HEK293 (cell line): Measurements from ENCODE around the gene ACER3.

Experiments used
- CTCF ChIA-PET: fragments of 350-600 bp; formaldehyde crosslinking; extraction: SDS; loops from one replicate; lab custom pipeline; 2021; ENCODE audit warnings: antibody characterized with exemption; lab: Yijun Ruan, JAX
- POLR2A ChIA-PET: fragments of 300-600 bp; formaldehyde crosslinking; extraction: SDS; loops from one replicate; lab custom pipeline; 2020; ENCODE audit warnings: antibody characterized with exemption, inconsistent platforms; lab: Yijun Ruan, JAX
- H3K27ac ChIP-seq: fragments of 200-500 bp; sonication (Bioruptor generic); 2 replicates; pipeline ENCODE4 v1.5.1; 2014; ENCODE audit warnings: low read depth, low read length, control low read depth, inconsistent platforms; ENCODE audit errors: extremely low read depth
- H3K36me3 ChIP-seq, 2 experiments: fragments of 200-500 bp in 1 of 2; sonication (Bioruptor generic) in 1 of 2; 1 replicate in 1 of 2; 2 replicates in 1 of 2; pipeline ENCODE4 v1.5.1; 2014 to 2017; ENCODE audit warnings: inconsistent platforms in 2 of 2, low read length in 2 of 2; ENCODE audit not compliant: control insufficient read depth in 2 of 2, insufficient read depth in 1 of 2
- H3K4me1 ChIP-seq: fragments of 200-500 bp; sonication (Bioruptor generic); 2 replicates; pipeline ENCODE4 v1.5.1; 2014; ENCODE audit warnings: mild to moderate bottlenecking, low read length, inconsistent platforms; ENCODE audit not compliant: control insufficient read depth, insufficient read depth
- H3K4me3 ChIP-seq: 2 replicates; pipeline ENCODE4 v1.5.1; 2011; ENCODE audit warnings: low read depth, mild to moderate bottlenecking, control low read depth, low read length, moderate library complexity
- H3K9me3 ChIP-seq: fragments of 200-500 bp; sonication (Bioruptor generic); 2 replicates; pipeline ENCODE4 v1.5.1; 2014; ENCODE audit warnings: low read depth, low read length, inconsistent platforms; ENCODE audit not compliant: control insufficient read depth, insufficient read depth
- HIC1 ChIP-seq: fragments of 450-650 bp; formaldehyde crosslinking; IDR thresholded peaks from 2 replicates; pipeline ENCODE4 v1.5.1; 2016; ENCODE audit warnings: missing biosample characterization, missing genetic modification characterization
- KLF1 ChIP-seq: fragments of 450-650 bp; formaldehyde crosslinking; IDR thresholded peaks from 2 replicates; pipeline ENCODE4 v1.5.1; 2016; ENCODE audit warnings: missing biosample characterization, missing genetic modification characterization
- KLF16 ChIP-seq: fragments of 450-650 bp; formaldehyde crosslinking; IDR thresholded peaks from 2 replicates; pipeline ENCODE4 v1.5.1; 2017; ENCODE audit warnings: missing biosample characterization, missing genetic modification characterization
- MEIS1 ChIP-seq: sonication (generic); formaldehyde crosslinking; IDR thresholded peaks from 2 replicates; pipeline ENCODE4 v1.8.1; 2022; ENCODE audit warnings: missing genetic modification reagents, mild to moderate bottlenecking, borderline replicate concordance
- SETDB1 ChIP-seq: IDR thresholded peaks from one replicate; pipeline ENCODE4 v1.6.1; 2017; ENCODE audit warnings: mild to moderate bottlenecking, low read length, moderate library complexity, mixed read lengths; ENCODE audit not compliant: insufficient read length
- ZBTB21 ChIP-seq: fragments of 450-650 bp; formaldehyde crosslinking; IDR thresholded peaks from 2 replicates; pipeline ENCODE4 v1.5.1; 2017; ENCODE audit warnings: missing biosample characterization, missing genetic modification characterization
- ZNF223 ChIP-seq: fragments of 450-650 bp; formaldehyde crosslinking; IDR thresholded peaks from 2 replicates; pipeline ENCODE4 v1.5.1; 2016; ENCODE audit warnings: missing biosample characterization, missing genetic modification characterization
- ZNF341 ChIP-seq: fragments of 450-650 bp; formaldehyde crosslinking; IDR thresholded peaks from 2 replicates; pipeline ENCODE4; 2016; ENCODE audit warnings: low read depth, missing biosample characterization, missing genetic modification characterization
- ZNF354C ChIP-seq: fragments of 450-650 bp; formaldehyde crosslinking; IDR thresholded peaks from 2 replicates; pipeline ENCODE4 v1.5.1; 2016; ENCODE audit warnings: missing biosample characterization, missing genetic modification characterization, low read depth, borderline replicate concordance
- ZNF501 ChIP-seq: fragments of 450-650 bp; formaldehyde crosslinking; IDR thresholded peaks from 2 replicates; pipeline ENCODE4 v1.5.1; 2016; ENCODE audit warnings: missing biosample characterization, missing genetic modification characterization
- ZNF510 ChIP-seq: fragments of 450-650 bp; formaldehyde crosslinking; IDR thresholded peaks from 2 replicates; pipeline ENCODE4 v1.5.1; 2018; ENCODE audit warnings: mild to moderate bottlenecking, missing genetic modification characterization, missing biosample characterization; ENCODE audit not compliant: insufficient replicate concordance
- ZNF558 ChIP-seq: fragments of 450-650 bp; formaldehyde crosslinking; IDR thresholded peaks from 2 replicates; pipeline ENCODE4 v1.5.1; 2016; ENCODE audit warnings: missing biosample characterization, missing genetic modification characterization
- ZNF596 ChIP-seq: fragments of 450-650 bp; IDR thresholded peaks from 2 replicates; pipeline ENCODE4 v1.5.0; 2018; ENCODE audit warnings: missing biosample characterization, mild to moderate bottlenecking, missing genetic modification characterization, moderate library complexity
- ZNF837 ChIP-seq: fragments of 450-650 bp; formaldehyde crosslinking; IDR thresholded peaks from 2 replicates; pipeline ENCODE4 v1.5.1; 2016; ENCODE audit warnings: missing biosample characterization, missing genetic modification characterization
- ZSCAN5A ChIP-seq: fragments of 450-650 bp; formaldehyde crosslinking; IDR thresholded peaks from 2 replicates; pipeline ENCODE4 v1.5.1; 2016; ENCODE audit warnings: missing biosample characterization, missing genetic modification characterization
- TF ChIP-seq, protein P1 (sequence below): sonication (generic); formaldehyde crosslinking; IDR thresholded peaks from 2 replicates; pipeline ENCODE4 v1.8.1; 2022; ENCODE audit warnings: mild to moderate bottlenecking, moderate library complexity, missing genetic modification reagents
- TF ChIP-seq, protein P2 (sequence below): IDR thresholded peaks from 2 replicates; pipeline ENCODE4 v1.6.1; 2011; ENCODE audit warnings: mild to moderate bottlenecking, low read depth, low read length, borderline replicate concordance
- TF ChIP-seq, protein P3 (sequence below): fragments of 450-650 bp; formaldehyde crosslinking; IDR thresholded peaks from 2 replicates; pipeline ENCODE4 v1.5.1; 2016; ENCODE audit warnings: missing biosample characterization, missing genetic modification characterization
- TF ChIP-seq, protein P4 (sequence below): fragments of 450-650 bp; formaldehyde crosslinking; IDR thresholded peaks from 2 replicates; pipeline ENCODE4 v1.5.1; 2017; ENCODE audit warnings: missing biosample characterization, missing genetic modification characterization
- TF ChIP-seq, protein P5 (sequence below): fragments of 450-650 bp; formaldehyde crosslinking; IDR thresholded peaks from 2 replicates; pipeline ENCODE4; 2016; ENCODE audit warnings: missing biosample characterization, missing genetic modification characterization

The ACER3 gene

GRCh38 chr11:76997512-76997911, 136.8 kb downstream of the ACER3 start:
- CTCF ChIA-PET, result interaction anchor here (0.6 to 1.1 kb wide), 2 partner anchors 48 to 106 kb away, joined by 4 read pairs; no protein-coding TSS in a partner anchor
- POLR2A ChIA-PET, result no interaction called here
- H3K4me1 ChIP-seq, result no peaks in the 10 kb centered on the region
- no peaks in the 10 kb centered on the region for H3K9me3 ChIP-seq
- H3K4me3 ChIP-seq, result no peak overlapping the region
- no peaks in the 10 kb centered on the region for H3K36me3 ChIP-seq
- H3K27ac ChIP-seq, result no peak overlapping the region
- TF ChIP-seq ZNF223 (tag by site-specific recombination), result no peak
- TF ChIP-seq, protein P1, sequence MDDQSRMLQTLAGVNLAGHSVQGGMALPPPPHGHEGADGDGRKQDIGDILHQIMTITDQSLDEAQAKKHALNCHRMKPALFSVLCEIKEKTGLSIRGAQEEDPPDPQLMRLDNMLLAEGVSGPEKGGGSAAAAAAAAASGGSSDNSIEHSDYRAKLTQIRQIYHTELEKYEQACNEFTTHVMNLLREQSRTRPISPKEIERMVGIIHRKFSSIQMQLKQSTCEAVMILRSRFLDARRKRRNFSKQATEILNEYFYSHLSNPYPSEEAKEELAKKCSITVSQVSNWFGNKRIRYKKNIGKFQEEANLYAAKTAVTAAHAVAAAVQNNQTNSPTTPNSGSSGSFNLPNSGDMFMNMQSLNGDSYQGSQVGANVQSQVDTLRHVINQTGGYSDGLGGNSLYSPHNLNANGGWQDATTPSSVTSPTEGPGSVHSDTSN (CRISPR knock-in tag), result no peak
- no peak for TF ChIP-seq MEIS1 (CRISPR knock-in tag)
- no peak for TF ChIP-seq ZSCAN5A (tag by site-specific recombination)
- TF ChIP-seq, protein P2, sequence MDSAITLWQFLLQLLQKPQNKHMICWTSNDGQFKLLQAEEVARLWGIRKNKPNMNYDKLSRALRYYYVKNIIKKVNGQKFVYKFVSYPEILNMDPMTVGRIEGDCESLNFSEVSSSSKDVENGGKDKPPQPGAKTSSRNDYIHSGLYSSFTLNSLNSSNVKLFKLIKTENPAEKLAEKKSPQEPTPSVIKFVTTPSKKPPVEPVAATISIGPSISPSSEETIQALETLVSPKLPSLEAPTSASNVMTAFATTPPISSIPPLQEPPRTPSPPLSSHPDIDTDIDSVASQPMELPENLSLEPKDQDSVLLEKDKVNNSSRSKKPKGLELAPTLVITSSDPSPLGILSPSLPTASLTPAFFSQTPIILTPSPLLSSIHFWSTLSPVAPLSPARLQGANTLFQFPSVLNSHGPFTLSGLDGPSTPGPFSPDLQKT, result no peak
- no peak for TF ChIP-seq KLF16 (tag by site-specific recombination)
- TF ChIP-seq ZNF341, result no peak
- no peak for TF ChIP-seq SETDB1
- TF ChIP-seq ZNF596, result no peak
- no peak for TF ChIP-seq KLF1 (tag by site-specific recombination)
- no peak for TF ChIP-seq ZNF501 (tag by site-specific recombination)

DNA sequence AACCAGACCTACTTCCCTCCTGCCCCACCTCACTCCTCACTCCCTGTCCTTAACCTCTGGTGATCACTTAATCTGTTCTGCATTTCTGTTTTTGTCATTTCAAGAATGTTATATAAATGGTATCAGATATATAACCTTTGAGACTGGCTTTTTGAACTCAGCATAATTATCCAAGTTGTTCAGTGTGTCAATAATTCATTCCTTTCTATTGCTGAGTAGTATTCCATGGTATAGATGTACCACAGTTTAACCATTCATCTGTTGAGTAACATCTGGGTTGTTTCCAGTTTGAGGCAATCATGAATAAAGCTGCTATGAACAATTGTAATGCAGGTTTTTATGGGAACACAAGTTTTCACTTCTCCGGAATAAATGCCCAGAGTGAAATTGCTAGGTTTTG, 138.9 kb downstream of the ACER3 start:
- H3K9me3 ChIP-seq, result no peaks in the 10 kb centered on the region
- no peak overlapping the region for H3K4me3 ChIP-seq
- H3K4me1 ChIP-seq, result no peaks in the 10 kb centered on the region
- H3K36me3 ChIP-seq, result no peaks in the 10 kb centered on the region
- no peak overlapping the region for H3K27ac ChIP-seq
- CTCF ChIA-PET, result no interaction called here
- POLR2A ChIA-PET, result no interaction called here
- TF ChIP-seq ZNF510 (tag by site-specific recombination) (no peak), HIC1 (tag by site-specific recombination) (no peak), ZNF558 (no peak), ZBTB21 (no peak), ZNF354C (no peak), ZNF837 (tag by site-specific recombination) (no peak)
- TF ChIP-seq, protein P3, sequence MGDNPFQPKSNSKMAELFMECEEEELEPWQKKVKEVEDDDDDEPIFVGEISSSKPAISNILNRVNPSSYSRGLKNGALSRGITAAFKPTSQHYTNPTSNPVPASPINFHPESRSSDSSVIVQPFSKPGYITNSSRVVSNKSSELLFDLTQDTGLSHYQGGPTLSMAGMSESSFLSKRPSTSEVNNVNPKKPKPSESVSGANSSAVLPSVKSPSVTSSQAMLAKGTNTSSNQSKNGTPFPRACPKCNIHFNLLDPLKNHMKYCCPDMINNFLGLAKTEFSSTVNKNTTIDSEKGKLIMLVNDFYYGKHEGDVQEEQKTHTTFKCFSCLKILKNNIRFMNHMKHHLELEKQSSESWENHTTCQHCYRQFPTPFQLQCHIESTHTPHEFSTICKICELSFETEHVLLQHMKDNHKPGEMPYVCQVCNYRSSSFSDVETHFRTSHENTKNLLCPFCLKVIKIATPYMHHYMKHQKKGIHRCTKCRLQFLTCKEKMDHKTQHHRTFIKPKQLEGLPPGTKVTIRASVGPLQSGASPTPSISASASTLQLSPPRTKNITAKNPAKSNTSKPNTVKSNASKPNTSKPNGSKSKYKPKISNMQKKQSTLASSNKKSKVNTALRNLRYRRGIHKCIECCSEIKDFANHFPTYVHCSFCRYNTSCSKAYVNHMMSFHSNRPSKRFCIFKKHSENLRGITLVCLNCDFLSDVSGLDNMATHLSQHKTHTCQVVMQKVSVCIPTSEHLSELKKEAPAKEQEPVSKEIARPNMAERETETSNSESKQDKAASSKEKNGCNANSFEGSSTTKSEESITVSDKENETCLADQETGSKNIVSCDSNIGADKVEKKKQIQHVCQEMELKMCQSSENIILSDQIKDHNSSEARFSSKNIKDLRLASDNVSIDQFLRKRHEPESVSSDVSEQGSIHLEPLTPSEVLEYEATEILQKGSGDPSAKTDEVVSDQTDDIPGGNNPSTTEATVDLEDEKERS, result no peak
- TF ChIP-seq, protein P4, sequence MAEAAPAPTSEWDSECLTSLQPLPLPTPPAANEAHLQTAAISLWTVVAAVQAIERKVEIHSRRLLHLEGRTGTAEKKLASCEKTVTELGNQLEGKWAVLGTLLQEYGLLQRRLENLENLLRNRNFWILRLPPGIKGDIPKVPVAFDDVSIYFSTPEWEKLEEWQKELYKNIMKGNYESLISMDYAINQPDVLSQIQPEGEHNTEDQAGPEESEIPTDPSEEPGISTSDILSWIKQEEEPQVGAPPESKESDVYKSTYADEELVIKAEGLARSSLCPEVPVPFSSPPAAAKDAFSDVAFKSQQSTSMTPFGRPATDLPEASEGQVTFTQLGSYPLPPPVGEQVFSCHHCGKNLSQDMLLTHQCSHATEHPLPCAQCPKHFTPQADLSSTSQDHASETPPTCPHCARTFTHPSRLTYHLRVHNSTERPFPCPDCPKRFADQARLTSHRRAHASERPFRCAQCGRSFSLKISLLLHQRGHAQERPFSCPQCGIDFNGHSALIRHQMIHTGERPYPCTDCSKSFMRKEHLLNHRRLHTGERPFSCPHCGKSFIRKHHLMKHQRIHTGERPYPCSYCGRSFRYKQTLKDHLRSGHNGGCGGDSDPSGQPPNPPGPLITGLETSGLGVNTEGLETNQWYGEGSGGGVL (tag by site-specific recombination), result no peak
- TF ChIP-seq, protein P5, sequence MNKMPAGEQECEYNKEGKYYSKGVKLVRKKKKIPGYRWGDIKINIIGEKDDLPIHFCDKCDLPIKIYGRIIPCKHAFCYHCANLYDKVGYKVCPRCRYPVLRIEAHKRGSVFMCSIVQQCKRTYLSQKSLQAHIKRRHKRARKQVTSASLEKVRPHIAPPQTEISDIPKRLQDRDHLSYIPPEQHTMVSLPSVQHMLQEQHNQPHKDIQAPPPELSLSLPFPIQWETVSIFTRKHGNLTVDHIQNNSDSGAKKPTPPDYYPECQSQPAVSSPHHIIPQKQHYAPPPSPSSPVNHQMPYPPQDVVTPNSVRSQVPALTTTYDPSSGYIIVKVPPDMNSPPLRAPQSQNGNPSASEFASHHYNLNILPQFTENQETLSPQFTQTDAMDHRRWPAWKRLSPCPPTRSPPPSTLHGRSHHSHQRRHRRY (tag by site-specific recombination), result no peak
